Liver (tissue), 3 donors: ENCODE measurements around the gene PTRH1.
A peak's percentile ranks its signal among the peaks of the same experiment; 100 is the strongest.

Source experiments
- FOXA1 ChIP-seq: IDR thresholded peaks from 2 replicates; pipeline ENCODE4 v1.6.1; 2016; ENCODE audit warnings: antibody characterized with exemption
- GABPA ChIP-seq, 2 donors: IDR thresholded peaks in 1 of 2; conservative IDR thresholded peaks in 1 of 2; 2 replicates each; pipeline ENCODE4 v1.6.1; 2016; ENCODE audit warnings: antibody characterized with exemption in 2 of 2, mild to moderate bottlenecking in 1 of 2, moderate library complexity in 1 of 2
- NR2F2 ChIP-seq: IDR thresholded peaks from 2 replicates; pipeline ENCODE4 v1.6.1; 2016; ENCODE audit warnings: antibody characterized with exemption
- YY1 ChIP-seq: IDR thresholded peaks from 2 replicates; pipeline ENCODE4 v1.6.1; 2016; ENCODE audit warnings: antibody characterized with exemption, mild to moderate bottlenecking
- TF ChIP-seq, protein P1 (sequence below): fragments of 150-350 bp; IDR thresholded peaks from 2 replicates; pipeline ENCODE4 v1.5.1; 2017; ENCODE audit warnings: improper control_type of control experiment, low read depth, low read length; ENCODE audit not compliant: missing input control
- TF ChIP-seq, protein P2 (sequence below): IDR thresholded peaks from 2 replicates; pipeline ENCODE4 v1.6.1; 2016; ENCODE audit warnings: antibody characterized with exemption
- TF ChIP-seq, protein P3 (sequence below): IDR thresholded peaks from 2 replicates; pipeline ENCODE4 v1.6.1; 2016; ENCODE audit warnings: antibody characterized with exemption, mild to moderate bottlenecking
- TF ChIP-seq, protein P4 (sequence below): IDR thresholded peaks from 2 replicates; pipeline ENCODE4 v1.6.1; 2016; ENCODE audit warnings: antibody characterized with exemption
- donor health status: healthy.
- donor health status: healthy.

DNA sequence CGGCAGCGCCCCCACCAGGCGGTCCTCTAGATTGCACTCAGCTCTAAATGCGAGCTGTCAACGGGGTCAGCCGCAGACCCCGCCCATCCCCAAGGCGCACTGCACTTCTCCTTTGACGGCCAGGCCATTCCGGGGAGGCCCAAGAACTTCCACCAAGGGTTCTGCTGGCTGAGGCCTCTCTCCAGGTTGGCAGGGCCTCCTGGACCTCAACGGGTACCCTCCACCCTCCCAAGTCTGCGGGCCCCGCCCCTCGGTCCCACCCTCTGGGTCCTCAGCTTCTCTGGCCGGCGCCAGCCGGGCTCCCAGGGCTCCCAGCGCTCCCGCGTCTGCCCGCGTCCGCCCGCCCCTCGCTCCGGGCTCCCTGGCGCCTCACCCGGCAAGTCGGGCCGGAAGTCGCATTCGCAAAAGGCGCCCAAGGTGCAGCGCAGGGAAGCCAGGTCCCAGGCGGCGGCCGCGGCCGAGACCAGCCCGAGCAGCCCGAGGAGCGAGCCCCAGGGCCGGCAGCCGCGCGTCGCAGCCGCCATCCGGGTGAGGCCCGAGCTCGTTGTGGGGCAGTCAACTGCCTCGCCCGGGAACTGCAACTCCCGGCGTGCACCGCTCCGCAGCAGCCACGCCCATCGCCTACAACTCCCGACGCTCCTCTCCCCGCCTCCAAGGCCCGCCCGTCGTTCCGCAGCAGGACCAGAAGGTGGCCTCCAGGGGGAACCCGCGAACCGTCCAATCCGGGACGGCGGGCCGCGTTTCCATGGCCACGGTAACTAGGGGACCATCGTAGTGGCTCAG lies 19.5 kb upstream of the PTRH1 start, which contains the start of gene TOR2A:
- TF ChIP-seq, protein P1, sequence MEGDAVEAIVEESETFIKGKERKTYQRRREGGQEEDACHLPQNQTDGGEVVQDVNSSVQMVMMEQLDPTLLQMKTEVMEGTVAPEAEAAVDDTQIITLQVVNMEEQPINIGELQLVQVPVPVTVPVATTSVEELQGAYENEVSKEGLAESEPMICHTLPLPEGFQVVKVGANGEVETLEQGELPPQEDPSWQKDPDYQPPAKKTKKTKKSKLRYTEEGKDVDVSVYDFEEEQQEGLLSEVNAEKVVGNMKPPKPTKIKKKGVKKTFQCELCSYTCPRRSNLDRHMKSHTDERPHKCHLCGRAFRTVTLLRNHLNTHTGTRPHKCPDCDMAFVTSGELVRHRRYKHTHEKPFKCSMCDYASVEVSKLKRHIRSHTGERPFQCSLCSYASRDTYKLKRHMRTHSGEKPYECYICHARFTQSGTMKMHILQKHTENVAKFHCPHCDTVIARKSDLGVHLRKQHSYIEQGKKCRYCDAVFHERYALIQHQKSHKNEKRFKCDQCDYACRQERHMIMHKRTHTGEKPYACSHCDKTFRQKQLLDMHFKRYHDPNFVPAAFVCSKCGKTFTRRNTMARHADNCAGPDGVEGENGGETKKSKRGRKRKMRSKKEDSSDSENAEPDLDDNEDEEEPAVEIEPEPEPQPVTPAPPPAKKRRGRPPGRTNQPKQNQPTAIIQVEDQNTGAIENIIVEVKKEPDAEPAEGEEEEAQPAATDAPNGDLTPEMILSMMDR, result peak; percentile 99
- TF ChIP-seq, protein P2, sequence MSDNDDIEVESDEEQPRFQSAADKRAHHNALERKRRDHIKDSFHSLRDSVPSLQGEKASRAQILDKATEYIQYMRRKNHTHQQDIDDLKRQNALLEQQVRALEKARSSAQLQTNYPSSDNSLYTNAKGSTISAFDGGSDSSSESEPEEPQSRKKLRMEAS, result no peak
- TF ChIP-seq GABPA (IDR thresholded peaks at IDR 0.05 in 1 of 2, conservative IDR thresholded peaks at IDR 0.05 in 1 of 2), result peak in 1 of 2 donors; percentile 48
- TF ChIP-seq, protein P3, sequence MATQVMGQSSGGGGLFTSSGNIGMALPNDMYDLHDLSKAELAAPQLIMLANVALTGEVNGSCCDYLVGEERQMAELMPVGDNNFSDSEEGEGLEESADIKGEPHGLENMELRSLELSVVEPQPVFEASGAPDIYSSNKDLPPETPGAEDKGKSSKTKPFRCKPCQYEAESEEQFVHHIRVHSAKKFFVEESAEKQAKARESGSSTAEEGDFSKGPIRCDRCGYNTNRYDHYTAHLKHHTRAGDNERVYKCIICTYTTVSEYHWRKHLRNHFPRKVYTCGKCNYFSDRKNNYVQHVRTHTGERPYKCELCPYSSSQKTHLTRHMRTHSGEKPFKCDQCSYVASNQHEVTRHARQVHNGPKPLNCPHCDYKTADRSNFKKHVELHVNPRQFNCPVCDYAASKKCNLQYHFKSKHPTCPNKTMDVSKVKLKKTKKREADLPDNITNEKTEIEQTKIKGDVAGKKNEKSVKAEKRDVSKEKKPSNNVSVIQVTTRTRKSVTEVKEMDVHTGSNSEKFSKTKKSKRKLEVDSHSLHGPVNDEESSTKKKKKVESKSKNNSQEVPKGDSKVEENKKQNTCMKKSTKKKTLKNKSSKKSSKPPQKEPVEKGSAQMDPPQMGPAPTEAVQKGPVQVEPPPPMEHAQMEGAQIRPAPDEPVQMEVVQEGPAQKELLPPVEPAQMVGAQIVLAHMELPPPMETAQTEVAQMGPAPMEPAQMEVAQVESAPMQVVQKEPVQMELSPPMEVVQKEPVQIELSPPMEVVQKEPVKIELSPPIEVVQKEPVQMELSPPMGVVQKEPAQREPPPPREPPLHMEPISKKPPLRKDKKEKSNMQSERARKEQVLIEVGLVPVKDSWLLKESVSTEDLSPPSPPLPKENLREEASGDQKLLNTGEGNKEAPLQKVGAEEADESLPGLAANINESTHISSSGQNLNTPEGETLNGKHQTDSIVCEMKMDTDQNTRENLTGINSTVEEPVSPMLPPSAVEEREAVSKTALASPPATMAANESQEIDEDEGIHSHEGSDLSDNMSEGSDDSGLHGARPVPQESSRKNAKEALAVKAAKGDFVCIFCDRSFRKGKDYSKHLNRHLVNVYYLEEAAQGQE, result no peak
- no peak for TF ChIP-seq FOXA1
- TF ChIP-seq, protein P4, sequence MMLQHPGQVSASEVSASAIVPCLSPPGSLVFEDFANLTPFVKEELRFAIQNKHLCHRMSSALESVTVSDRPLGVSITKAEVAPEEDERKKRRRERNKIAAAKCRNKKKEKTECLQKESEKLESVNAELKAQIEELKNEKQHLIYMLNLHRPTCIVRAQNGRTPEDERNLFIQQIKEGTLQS, result no peak
- peak; percentile 59 for TF ChIP-seq NR2F2
- TF ChIP-seq YY1, result peak; percentile 60
